ENCODE results near the gene OR4C12.
A peak's percentile ranks its signal among the peaks of the same experiment; 100 is the strongest.
"Not testable (repeated sequence)": the region's sequence is repeated elsewhere in the genome, so short reads cannot be mapped to it uniquely, and the experiment has no call there.

The OR4C12 gene

DNA sequence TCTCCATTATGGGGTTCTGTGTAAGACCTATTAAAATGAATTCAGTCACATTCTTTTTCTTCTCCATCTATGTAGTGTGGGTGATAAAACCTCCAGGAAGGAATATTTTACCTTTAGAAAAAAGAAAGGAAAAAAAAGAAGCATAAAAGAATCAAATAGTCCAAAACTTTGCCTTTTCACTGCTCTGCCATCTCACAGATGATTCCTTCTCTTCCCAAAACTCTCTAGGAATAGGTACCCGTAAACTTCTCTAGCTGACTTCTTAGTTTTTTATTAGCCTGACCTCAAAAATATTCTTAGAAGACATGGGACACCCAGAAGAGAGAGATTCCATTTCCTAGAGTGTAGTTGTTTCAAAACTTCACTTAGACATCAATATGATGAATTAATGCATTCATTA, at the start of gene OR4C12:
TSS of gene OR4C12 (minus strand) at position 101 of the 400 bp plus-strand sequence. CDS start at position 67, 34 bp downstream.
- not testable (repeated sequence) for DNase-seq (ENCODE audit: low spot score)

DNA sequence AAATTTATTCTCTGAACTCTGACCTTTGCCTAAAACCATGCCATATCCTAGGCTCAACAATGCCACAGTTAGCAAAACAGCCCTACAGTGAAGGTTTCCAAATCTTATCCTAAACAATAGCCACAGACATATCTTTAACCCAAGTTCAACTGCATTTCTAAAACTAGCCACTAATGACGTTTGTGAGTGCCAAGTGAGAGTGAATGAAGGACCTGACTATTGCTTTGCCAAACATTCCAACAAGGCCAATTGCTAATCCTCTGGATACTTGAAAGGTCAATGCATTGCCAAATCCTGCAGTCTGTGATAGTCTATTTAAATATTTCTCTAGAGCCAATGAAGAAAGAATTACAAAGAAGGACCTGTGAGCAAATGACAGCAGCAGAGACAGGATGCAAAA, 47.9 kb upstream of the OR4C12 start:
- no peak for DNase-seq (ENCODE audit: low spot score)

DNA sequence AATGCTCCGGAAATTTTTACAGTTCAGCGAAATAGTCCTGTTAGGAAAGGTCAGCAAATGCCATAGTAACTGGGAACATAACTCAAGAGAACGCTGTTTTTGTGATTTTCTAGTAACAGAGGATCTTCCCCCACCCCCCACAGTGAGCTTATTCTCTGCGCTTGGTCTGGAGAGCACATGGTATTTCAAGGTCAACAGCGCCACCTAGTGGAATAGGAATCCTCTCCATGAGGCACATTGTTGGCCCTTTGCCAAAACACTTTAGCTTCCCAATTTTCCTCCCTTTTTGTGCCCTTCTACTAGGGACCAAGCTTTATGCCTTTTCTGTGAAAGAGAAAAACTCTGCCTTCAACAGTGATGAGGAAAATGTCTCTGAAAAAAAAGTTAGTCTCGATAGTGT, 13.2 kb upstream of the OR4C12 start:
- DNase-seq (ENCODE audit: low spot score), result peak; percentile 45

DNA sequence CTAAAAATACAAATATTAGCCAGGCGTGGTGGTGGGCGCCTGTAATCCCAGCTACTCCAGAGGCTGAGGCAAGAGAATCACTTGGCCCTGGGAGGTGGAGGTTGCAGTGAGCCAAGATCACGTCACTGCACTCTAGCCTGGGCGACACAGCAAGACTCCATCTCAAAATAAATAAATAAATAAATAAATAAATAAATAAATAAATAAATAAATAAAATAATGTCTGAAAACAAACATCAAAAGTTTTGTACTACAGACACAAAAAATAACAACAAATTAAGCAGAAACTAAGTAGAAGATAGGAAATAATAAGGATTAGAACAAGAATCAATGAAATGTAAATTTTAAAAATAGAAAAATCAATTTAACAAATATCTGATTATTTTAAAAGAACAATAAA, 8.9 kb downstream of the OR4C12 start:
- DNase-seq (ENCODE audit: low spot score), result not testable (repeated sequence)

DNA sequence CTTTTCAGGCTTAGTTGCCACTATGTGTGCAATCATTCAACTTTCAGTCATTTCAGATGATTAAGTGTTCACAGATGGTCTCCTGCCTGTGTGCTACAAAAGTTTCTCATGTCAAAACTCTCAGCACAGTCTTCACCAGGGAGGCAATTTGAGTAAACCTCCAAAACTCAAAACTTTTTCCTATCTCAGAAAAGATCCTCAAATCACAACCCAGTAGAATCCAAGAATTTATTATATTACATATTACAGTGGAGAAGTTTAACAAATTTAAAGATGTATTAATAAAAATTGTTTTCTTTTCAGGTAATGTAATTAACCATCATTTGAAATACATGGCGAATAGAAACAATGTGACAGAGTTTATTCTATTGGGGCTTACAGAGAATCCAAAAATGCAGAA, 30.2 kb downstream of the OR4C12 start, which contains the start of gene OR4C13:
TSS of gene OR4C13 (plus strand) at position 301 of the 400 bp plus-strand sequence. CDS start at position 333, 32 bp downstream.
- DNase-seq (ENCODE audit: low spot score), result no peak

DNA sequence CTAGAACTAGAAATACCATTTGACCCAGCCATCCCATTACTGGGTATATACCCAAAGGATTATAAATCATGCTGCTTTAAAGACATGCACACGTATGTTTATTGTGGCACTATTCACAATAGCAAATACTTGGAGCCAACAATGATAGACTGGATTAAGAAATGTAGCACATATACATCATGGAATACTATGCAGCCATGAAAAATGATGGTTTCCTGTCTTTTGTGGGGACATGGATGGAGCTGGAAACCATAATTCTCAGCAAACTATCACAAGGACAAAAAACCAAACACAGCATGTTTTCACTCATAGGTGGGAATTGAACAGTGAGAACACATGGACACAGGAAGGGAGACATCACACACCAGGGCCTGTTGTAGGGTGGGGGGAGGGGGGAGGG, 33.6 kb downstream of the OR4C12 start:
- not testable (repeated sequence) for DNase-seq (ENCODE audit: low spot score)

All from kidney tubule cell (primary cell).